ENCODE measurements around the gene BCAS3.

DNA sequence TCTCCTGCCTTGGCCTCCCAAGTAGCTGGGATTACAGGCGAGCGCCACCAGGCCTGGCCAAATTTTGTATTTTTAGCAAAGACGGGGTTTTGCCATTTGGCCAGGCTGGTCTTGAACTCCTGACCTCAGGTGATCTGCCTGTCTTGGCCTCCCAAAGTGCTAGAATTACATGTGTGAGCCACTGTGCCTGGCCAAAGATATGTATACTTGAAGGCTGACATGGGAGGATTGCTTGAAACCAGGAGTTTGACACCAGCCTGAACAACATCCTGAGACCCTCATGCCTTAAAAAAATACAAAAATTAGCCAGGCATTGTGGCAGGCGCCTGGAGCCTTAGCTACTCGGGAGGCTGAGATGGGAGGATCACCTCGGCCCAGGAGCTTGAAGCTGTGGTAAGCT is 3.1 kb downstream of the BCAS3 start:
- TF ChIP-seq, protein P1, sequence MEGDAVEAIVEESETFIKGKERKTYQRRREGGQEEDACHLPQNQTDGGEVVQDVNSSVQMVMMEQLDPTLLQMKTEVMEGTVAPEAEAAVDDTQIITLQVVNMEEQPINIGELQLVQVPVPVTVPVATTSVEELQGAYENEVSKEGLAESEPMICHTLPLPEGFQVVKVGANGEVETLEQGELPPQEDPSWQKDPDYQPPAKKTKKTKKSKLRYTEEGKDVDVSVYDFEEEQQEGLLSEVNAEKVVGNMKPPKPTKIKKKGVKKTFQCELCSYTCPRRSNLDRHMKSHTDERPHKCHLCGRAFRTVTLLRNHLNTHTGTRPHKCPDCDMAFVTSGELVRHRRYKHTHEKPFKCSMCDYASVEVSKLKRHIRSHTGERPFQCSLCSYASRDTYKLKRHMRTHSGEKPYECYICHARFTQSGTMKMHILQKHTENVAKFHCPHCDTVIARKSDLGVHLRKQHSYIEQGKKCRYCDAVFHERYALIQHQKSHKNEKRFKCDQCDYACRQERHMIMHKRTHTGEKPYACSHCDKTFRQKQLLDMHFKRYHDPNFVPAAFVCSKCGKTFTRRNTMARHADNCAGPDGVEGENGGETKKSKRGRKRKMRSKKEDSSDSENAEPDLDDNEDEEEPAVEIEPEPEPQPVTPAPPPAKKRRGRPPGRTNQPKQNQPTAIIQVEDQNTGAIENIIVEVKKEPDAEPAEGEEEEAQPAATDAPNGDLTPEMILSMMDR (IDR thresholded peaks at IDR 0.05 in 8 of 11, conservative IDR thresholded peaks at IDR 0.05 in 3 of 11) = no peak
- no peak for TF ChIP-seq POLR2A (IDR thresholded peaks at IDR 0.05)
- TF ChIP-seq POLR2AphosphoS5 (IDR thresholded peaks at IDR 0.05) = no peak

All from spleen (tissue), 7 donors.